ENCODE measurements around the gene LYST.

DNA sequence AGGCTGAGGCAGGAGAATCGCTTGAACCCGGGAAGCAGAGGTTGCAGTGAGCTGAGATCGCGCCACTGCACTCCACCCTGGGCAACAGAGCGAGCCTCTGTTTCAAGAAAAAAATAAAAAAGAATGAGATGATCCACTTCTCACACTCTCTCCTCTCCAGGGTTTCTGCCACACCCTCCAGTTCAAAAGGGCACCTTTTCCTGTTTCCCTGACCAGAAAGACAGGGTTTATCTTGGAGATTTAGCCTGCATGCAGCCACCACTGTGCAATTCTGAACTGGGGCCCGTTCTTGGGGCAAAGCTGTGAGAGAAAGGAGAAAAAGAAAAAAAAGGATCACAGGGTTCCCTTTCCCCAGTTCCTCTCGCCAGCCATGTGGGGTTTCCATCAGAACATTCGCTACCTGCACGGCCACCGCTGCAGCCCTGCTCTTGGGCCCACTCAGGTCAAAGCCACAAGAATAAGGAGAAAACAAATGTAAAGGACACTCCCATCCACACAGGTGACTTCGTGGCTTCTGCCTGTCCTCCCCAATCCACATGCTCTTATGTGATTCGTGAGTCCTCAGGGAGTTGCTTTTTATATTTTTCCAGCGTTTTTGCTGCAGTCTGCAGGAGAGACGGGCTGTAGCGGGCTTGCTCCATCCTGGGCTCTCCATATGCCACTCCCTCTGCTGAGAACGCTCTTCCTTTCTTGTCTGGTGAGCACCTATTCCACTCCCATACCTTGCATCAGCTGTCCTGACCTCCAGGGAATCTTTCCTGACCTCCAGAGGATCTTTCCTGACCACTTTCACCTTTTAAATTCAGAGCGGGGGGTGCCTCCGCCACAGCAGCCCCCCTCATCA is 243.5 kb downstream of the LYST start:
- TF ChIP-seq, protein P1, sequence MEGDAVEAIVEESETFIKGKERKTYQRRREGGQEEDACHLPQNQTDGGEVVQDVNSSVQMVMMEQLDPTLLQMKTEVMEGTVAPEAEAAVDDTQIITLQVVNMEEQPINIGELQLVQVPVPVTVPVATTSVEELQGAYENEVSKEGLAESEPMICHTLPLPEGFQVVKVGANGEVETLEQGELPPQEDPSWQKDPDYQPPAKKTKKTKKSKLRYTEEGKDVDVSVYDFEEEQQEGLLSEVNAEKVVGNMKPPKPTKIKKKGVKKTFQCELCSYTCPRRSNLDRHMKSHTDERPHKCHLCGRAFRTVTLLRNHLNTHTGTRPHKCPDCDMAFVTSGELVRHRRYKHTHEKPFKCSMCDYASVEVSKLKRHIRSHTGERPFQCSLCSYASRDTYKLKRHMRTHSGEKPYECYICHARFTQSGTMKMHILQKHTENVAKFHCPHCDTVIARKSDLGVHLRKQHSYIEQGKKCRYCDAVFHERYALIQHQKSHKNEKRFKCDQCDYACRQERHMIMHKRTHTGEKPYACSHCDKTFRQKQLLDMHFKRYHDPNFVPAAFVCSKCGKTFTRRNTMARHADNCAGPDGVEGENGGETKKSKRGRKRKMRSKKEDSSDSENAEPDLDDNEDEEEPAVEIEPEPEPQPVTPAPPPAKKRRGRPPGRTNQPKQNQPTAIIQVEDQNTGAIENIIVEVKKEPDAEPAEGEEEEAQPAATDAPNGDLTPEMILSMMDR (IDR thresholded peaks at IDR 0.05): no peak
- no peak for TF ChIP-seq POLR2A (IDR thresholded peaks at IDR 0.05)
